Caco-2 (cell line): ENCODE data around the gene KIAA1958. TPM values are rescaled to one million over a fixed set of nuclear protein-coding genes. Genes with fewer than 3 reads are reported as not detected.

ENCODE experiments used
- BruUV-seq: library from RNA; stranded (reverse); fragments of 400-500 nt; replicated peaks from 2 replicates; lab custom pipeline; 2021; lab: Mats Ljungman, UMichigan
- CTCF ChIA-PET: fragments of 300-600 bp; sonication (Branson Sonifier 250); formaldehyde crosslinking; loops from one replicate; lab custom pipeline; 2022; ENCODE audit warnings: antibody characterized with exemption; lab: Charles Lee
- POLR2A ChIA-PET: fragments of 300-600 bp; sonication (Branson Sonifier 250); formaldehyde crosslinking; loops from one replicate; lab custom pipeline; 2022; ENCODE audit warnings: antibody characterized with exemption; lab: Charles Lee
- DNase-seq, 2 experiments: peaks; one replicate each; pipeline versions ENCODE4 v3.0.0 to v3.0.0-alpha.2; 2020 to 2022
- H3K27me3 ChIP-seq: replicated peaks from 2 replicates; pipeline ENCODE4 v1.6.0; 2011; ENCODE audit warnings: low read length; ENCODE audit not compliant: control insufficient read depth, insufficient read depth
- H3K36me3 ChIP-seq: 2 replicates; pipeline ENCODE4 v1.5.1; 2011; ENCODE audit warnings: low read length; ENCODE audit not compliant: control insufficient read depth, insufficient read depth
- H3K4me1 ChIP-seq: fragments of 250-450 bp; sonication (Bioruptor Pico); 2 replicates; pipeline ENCODE4 v1.5.1; 2020; ENCODE audit warnings: mild to moderate bottlenecking
- H3K4me3 ChIP-seq: 2 replicates; pipeline ENCODE4 v1.5.1; 2011; ENCODE audit warnings: low read depth, mild to moderate bottlenecking, control low read depth, low read length
- H3K9me3 ChIP-seq: fragments of 250-450 bp; sonication (Bioruptor Pico); 2 replicates; pipeline ENCODE4 v1.5.1; 2020; ENCODE audit warnings: mild to moderate bottlenecking, moderate library complexity
- H3K27ac Mint-ChIP-seq: one replicate; pipeline ENCODE4 v1.8.0; 2022; ENCODE audit warnings: mixed read lengths; ENCODE audit not compliant: unreplicated experiment
- H3K27me3 Mint-ChIP-seq: one replicate; pipeline ENCODE4 v1.8.0; 2022; ENCODE audit warnings: mixed read lengths; ENCODE audit not compliant: insufficient read depth, unreplicated experiment
- H3K36me3 Mint-ChIP-seq: one replicate; pipeline ENCODE4 v1.8.0; 2022; ENCODE audit warnings: mild to moderate bottlenecking, mixed read lengths; ENCODE audit not compliant: insufficient read depth, unreplicated experiment
- H3K4me1 Mint-ChIP-seq: one replicate; pipeline ENCODE4 v1.8.0; 2022; ENCODE audit warnings: low read depth, mixed read lengths; ENCODE audit not compliant: unreplicated experiment
- H3K4me3 Mint-ChIP-seq: one replicate; pipeline ENCODE4 v1.8.0; 2022; ENCODE audit warnings: mild to moderate bottlenecking, moderate library complexity, mixed read lengths; ENCODE audit not compliant: unreplicated experiment
- H3K9me3 Mint-ChIP-seq: one replicate; pipeline ENCODE4 v1.8.0; 2022; ENCODE audit warnings: mixed read lengths; ENCODE audit not compliant: unreplicated experiment
- CTCF ChIP-seq, 2 experiments: fragments of 200-600 bp in 1 of 2; IDR thresholded peaks; 1 replicate in 1 of 2; 2 replicates in 1 of 2; pipeline versions ENCODE4 v1.5.1 to v1.8.0; 2011 to 2022; ENCODE audit warnings: antibody characterized with exemption in 1 of 2, control low read depth in 1 of 2, inconsistent platforms in 1 of 2, low read depth in 1 of 2, low read length in 1 of 2, mild to moderate bottlenecking in 1 of 2, moderate library complexity in 1 of 2; ENCODE audit not compliant: insufficient read depth in 1 of 2, severe bottlenecking in 1 of 2, unreplicated experiment in 1 of 2
- intact Hi-C: fragments of 100-400 bp; cut with micrococcal nuclease; formaldehyde crosslinking; loops from one replicate; pipeline ENCODE4 v1.10.0; 2022; ENCODE audit not compliant: unreplicated experiment
- total RNA-seq: library from RNA; stranded (reverse); gene quantifications from 2 replicates; pipeline ENCODE4 v1.2.3, GENCODE V29; 2022

KIAA1958 gene
- total RNA-seq, 1 experiment from 2014 or later: 20.0 TPM

GRCh38 chr9:112694706-112695555 is 208.3 kb downstream of the KIAA1958 start:
- H3K36me3 ChIP-seq: no peaks in the 10 kb centered on the region; the same call in 1 of the 2 replicates
- H3K9me3 ChIP-seq: no peaks in the 10 kb centered on the region
- H3K27me3 Mint-ChIP-seq: no peaks in the 10 kb centered on the region
- H3K36me3 Mint-ChIP-seq: peaks cover 24% of the 10 kb centered on the region
- no peaks in the 10 kb centered on the region for H3K4me1 ChIP-seq
- intact Hi-C loops: no loop called here
- DNase-seq: no peak
- CTCF ChIA-PET: no interaction called here
- H3K4me3 Mint-ChIP-seq: no peak overlapping the region
- no peak overlapping the region for H3K27ac Mint-ChIP-seq
- no peaks in the 10 kb centered on the region for H3K4me1 Mint-ChIP-seq
- POLR2A ChIA-PET: no interaction called here
- no peaks in the 10 kb centered on the region for H3K27me3 ChIP-seq
- H3K4me3 ChIP-seq: no peak overlapping the region
- no peak for TF ChIP-seq CTCF (IDR thresholded peaks at IDR 0.05; ENCODE audit: insufficient read depth in 1 of 2, low read depth in 1 of 2, low read length in 1 of 2, severe bottlenecking in 1 of 2, unreplicated experiment in 1 of 2)
- H3K9me3 Mint-ChIP-seq: no peaks in the 10 kb centered on the region
- no TSS peak for BruUV-seq

DNA sequence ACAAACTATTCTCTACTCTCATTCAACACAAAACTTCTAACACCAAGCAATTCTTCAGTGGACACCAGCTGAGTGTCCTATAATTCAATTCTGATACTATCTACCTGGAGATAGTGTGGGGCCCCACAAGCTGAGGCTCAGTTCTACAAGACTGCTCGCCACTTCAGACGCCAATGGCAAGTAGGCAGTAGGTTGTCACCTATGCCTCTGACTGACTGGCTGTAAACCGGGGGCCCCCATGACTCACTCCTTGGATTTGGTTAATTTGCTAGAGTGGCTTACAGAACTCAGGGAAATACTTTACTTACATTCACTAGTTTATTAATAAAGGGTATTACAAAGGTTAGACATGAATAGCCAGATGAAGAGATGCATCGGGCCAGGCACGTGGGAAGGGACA is 209.8 kb downstream of the KIAA1958 start:
- no peak for TF ChIP-seq CTCF (IDR thresholded peaks at IDR 0.05; ENCODE audit: insufficient read depth in 1 of 2, low read depth in 1 of 2, low read length in 1 of 2, severe bottlenecking in 1 of 2, unreplicated experiment in 1 of 2)
- Histone ChIP-seq H3K9me3 (no peaks in the 10 kb centered on the region), H3K36me3 (no peaks in the 10 kb centered on the region; the same call in 1 of the 2 replicates), H3K27me3 (no peaks in the 10 kb centered on the region), H3K4me1 (no peaks in the 10 kb centered on the region), H3K4me3 (no peak overlapping the region)
- CTCF ChIA-PET: interaction anchor here (0.6 kb wide), 1 partner anchor 66 kb away, joined by 3 read pairs; no protein-coding TSS in a partner anchor
- no peak for DNase-seq
- no peak overlapping the region for H3K4me3 Mint-ChIP-seq
- intact Hi-C loops: no loop called here
- no TSS peak for BruUV-seq
- POLR2A ChIA-PET: no interaction called here
- no peaks in the 10 kb centered on the region for H3K9me3 Mint-ChIP-seq
- no peaks in the 10 kb centered on the region for H3K4me1 Mint-ChIP-seq
- H3K27me3 Mint-ChIP-seq: no peaks in the 10 kb centered on the region
- H3K27ac Mint-ChIP-seq: no peak overlapping the region
- H3K36me3 Mint-ChIP-seq: peaks cover 24% of the 10 kb centered on the region

DNA sequence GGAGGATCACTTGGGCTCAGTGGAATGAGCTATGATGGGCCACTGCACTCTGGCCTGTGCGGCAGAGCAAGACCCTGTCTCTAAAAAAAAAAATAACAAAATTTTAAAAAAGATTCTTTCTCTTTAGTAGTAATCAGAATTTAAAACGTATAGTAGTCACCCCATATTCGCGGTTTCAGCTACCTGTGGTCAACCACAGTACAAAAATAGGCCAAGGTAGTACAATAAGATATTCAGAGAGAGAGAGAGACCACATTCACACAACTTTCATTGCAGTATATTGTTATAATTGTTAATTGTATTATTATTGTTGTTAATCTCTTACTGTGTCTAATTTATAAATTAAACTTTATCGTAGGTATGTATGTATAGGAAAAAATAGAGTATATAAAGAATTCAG is 212.6 kb downstream of the KIAA1958 start:
- TF ChIP-seq CTCF (IDR thresholded peaks at IDR 0.05; ENCODE audit: insufficient read depth in 1 of 2, low read depth in 1 of 2, low read length in 1 of 2, severe bottlenecking in 1 of 2, unreplicated experiment in 1 of 2): no peak
- no peak overlapping the region for H3K4me3 Mint-ChIP-seq
- H3K4me1 Mint-ChIP-seq: no peaks in the 10 kb centered on the region
- H3K27me3 Mint-ChIP-seq: no peaks in the 10 kb centered on the region
- no peak overlapping the region for H3K27ac Mint-ChIP-seq
- BruUV-seq: no TSS peak
- Histone ChIP-seq H3K36me3 (no peaks in the 10 kb centered on the region; the same call in 1 of the 2 replicates), H3K4me3 (no peak overlapping the region), H3K9me3 (no peaks in the 10 kb centered on the region), H3K27me3 (no peaks in the 10 kb centered on the region), H3K4me1 (no peaks in the 10 kb centered on the region)
- peaks cover 14% of the 10 kb centered on the region for H3K36me3 Mint-ChIP-seq
- ChIA-PET POLR2A (no interaction called here), CTCF (no interaction called here)
- no peak for DNase-seq
- intact Hi-C loops: no loop called here
- no peaks in the 10 kb centered on the region for H3K9me3 Mint-ChIP-seq
